Measurements from ENCODE around the gene YWHAQ. TPM values are rescaled to one million over a fixed set of nuclear protein-coding genes. Genes with fewer than 3 reads are reported as not detected.

The YWHAQ gene
- total RNA-seq, 1 donor from 2014 or later = 311 TPM

GRCh38 chr2:9663008-9663879 lies 32.4 kb upstream of the YWHAQ start:
- DNase-seq (ENCODE audit: low spot score) = no peak
- Mint-ChIP-seq H3K27ac (no peak overlapping the region), H3K9me3 (no peaks in the 10 kb centered on the region), H3K4me3 (no peak overlapping the region), H3K36me3 (ENCODE audit: low read depth) (no peaks in the 10 kb centered on the region), H3K27me3 (ENCODE audit: insufficient read depth) (peaks cover 10% of the 10 kb centered on the region), H3K4me1 (ENCODE audit: low read depth) (peaks cover 20% of the 10 kb centered on the region)
- intact Hi-C loops (cut with micrococcal nuclease) = no loop called here

DNA sequence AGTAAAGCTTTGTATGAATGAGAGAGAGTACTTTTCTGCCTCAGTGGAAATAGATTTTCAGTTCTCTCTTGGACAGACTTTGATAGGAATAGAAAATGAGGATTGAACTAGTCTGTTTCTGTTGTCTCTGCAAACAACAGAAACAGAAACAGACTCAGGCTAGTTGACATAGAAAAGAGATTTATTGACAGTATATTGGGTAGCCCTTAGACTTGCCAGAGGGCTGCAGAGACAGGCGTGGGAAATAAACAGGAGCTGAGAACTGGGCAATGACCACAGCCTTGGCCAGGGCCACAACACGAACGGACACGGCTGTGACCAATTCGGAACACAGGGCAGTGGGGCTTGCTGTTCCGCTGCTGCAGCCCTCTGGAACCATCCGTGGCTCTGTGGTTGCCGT lies 30.5 kb upstream of the YWHAQ start:
- Mint-ChIP-seq H3K4me1 (ENCODE audit: low read depth) (peaks cover 40% of the 10 kb centered on the region), H3K36me3 (ENCODE audit: low read depth) (no peaks in the 10 kb centered on the region), H3K9me3 (no peaks in the 10 kb centered on the region), H3K27ac (peak overlapping the region; percentile 50), H3K4me3 (no peak overlapping the region), H3K27me3 (ENCODE audit: insufficient read depth) (peaks cover 5% of the 10 kb centered on the region)
- DNase-seq (ENCODE audit: low spot score) = no peak
- intact Hi-C loops (cut with micrococcal nuclease) = no loop called here

DNA sequence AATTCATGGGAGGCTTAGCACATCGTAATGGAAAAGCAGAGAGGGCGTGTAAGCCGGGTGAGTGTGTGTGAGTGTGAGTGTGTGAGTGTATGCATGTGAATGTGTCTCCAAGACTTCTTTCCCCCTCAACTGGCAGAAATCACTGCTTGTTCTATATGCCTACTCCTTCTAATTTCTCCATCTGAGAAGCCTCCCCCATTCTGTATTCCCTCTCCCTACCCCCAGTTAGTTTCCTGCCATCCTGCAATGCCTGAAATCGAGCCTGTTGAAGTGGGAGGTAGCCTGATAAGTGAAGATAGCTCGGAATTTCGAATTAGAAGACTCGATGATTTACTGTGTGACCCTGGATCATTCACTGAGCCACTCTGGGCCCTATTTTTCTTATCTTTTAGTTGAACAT lies 30.0 kb upstream of the YWHAQ start:
- no peak for DNase-seq (ENCODE audit: low spot score)
- no peak overlapping the region for H3K4me3 Mint-ChIP-seq
- H3K27me3 Mint-ChIP-seq (ENCODE audit: insufficient read depth) = peaks cover 5% of the 10 kb centered on the region
- no peak overlapping the region for H3K27ac Mint-ChIP-seq
- H3K9me3 Mint-ChIP-seq = no peaks in the 10 kb centered on the region
- intact Hi-C loops (cut with micrococcal nuclease) = no loop called here
- H3K36me3 Mint-ChIP-seq (ENCODE audit: low read depth) = no peaks in the 10 kb centered on the region
- peaks cover 45% of the 10 kb centered on the region for H3K4me1 Mint-ChIP-seq (ENCODE audit: low read depth)

DNA sequence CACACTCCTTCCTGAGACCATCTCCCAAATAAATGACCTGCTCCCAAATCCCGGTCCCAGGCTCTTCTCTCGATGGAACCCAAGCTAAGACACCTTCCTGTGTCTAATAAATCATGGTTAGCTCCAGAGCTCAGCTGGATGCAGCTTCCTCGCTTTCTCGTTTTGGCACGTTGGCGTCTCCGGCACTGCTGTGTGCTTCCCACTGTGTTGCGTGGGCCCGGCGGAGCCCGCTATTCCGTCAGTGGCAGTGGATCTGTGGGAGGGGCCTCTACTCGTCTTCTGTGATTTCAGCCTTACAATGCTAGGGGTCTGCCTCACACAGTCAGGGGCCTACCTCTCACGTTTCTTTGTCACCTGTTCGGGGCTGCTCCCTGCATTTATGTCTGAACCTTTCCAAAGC lies 29.4 kb upstream of the YWHAQ start:
- no peaks in the 10 kb centered on the region for H3K9me3 Mint-ChIP-seq
- peaks cover 51% of the 10 kb centered on the region for H3K4me1 Mint-ChIP-seq (ENCODE audit: low read depth)
- intact Hi-C loops (cut with micrococcal nuclease) = no loop called here

GRCh38 chr2:9658972-9659371 lies 28.2 kb upstream of the YWHAQ start:
- H3K4me1 Mint-ChIP-seq (ENCODE audit: low read depth) = peaks cover 58% of the 10 kb centered on the region
- no peak overlapping the region for H3K4me3 Mint-ChIP-seq
- DNase-seq (ENCODE audit: low spot score) = no peak
- no peaks in the 10 kb centered on the region for H3K36me3 Mint-ChIP-seq (ENCODE audit: low read depth)
- intact Hi-C loops (cut with micrococcal nuclease) = loop anchor here (5.0 to 10.0 kb wide), 2 partner anchors 316 to 463 kb away; partner anchors contain the start of gene RRM2
- H3K27me3 Mint-ChIP-seq (ENCODE audit: insufficient read depth) = no peaks in the 10 kb centered on the region
- H3K27ac Mint-ChIP-seq = no peak overlapping the region
- no peaks in the 10 kb centered on the region for H3K9me3 Mint-ChIP-seq

More for the DNA sequence above, 29.4 kb upstream of the YWHAQ start:
- H3K27me3 Mint-ChIP-seq (ENCODE audit: insufficient read depth) = peaks cover 5% of the 10 kb centered on the region
- DNase-seq (ENCODE audit: low spot score) = no peak
- no peak overlapping the region for H3K4me3 Mint-ChIP-seq
- H3K36me3 Mint-ChIP-seq (ENCODE audit: low read depth) = no peaks in the 10 kb centered on the region
- H3K27ac Mint-ChIP-seq = no peak overlapping the region

GRCh38 chr2:9657731-9658130 lies 26.9 kb upstream of the YWHAQ start:
- intact Hi-C loops (cut with micrococcal nuclease) = loop anchor here (2.0 to 10.0 kb wide), 3 partner anchors 23 to 465 kb away; partner anchors contain the start of gene RRM2
- H3K4me1 Mint-ChIP-seq (ENCODE audit: low read depth) = peaks cover 51% of the 10 kb centered on the region
- H3K4me3 Mint-ChIP-seq = no peak overlapping the region
- DNase-seq (ENCODE audit: low spot score) = no peak
- no peak overlapping the region for H3K27ac Mint-ChIP-seq
- H3K36me3 Mint-ChIP-seq (ENCODE audit: low read depth) = no peaks in the 10 kb centered on the region
- no peaks in the 10 kb centered on the region for H3K27me3 Mint-ChIP-seq (ENCODE audit: insufficient read depth)
- no peaks in the 10 kb centered on the region for H3K9me3 Mint-ChIP-seq

GRCh38 chr2:9657083-9657482 lies 26.3 kb upstream of the YWHAQ start:
- DNase-seq (ENCODE audit: low spot score) = no peak
- Mint-ChIP-seq H3K36me3 (ENCODE audit: low read depth) (peaks cover 2% of the 10 kb centered on the region), H3K4me1 (ENCODE audit: low read depth) (peaks cover 48% of the 10 kb centered on the region), H3K27me3 (ENCODE audit: insufficient read depth) (peaks cover 3% of the 10 kb centered on the region), H3K4me3 (no peak overlapping the region), H3K27ac (no peak overlapping the region), H3K9me3 (no peaks in the 10 kb centered on the region)
- intact Hi-C loops (cut with micrococcal nuclease) = loop anchor here (2.0 to 10.0 kb wide), 3 partner anchors 24 to 465 kb away; partner anchors contain the start of gene RRM2

GRCh38 chr2:9656270-9656766 lies 25.5 kb upstream of the YWHAQ start:
- Mint-ChIP-seq H3K27ac (peak overlapping the region; percentile 91), H3K9me3 (no peaks in the 10 kb centered on the region), H3K4me1 (ENCODE audit: low read depth) (peaks cover 48% of the 10 kb centered on the region), H3K36me3 (ENCODE audit: low read depth) (peaks cover 2% of the 10 kb centered on the region), H3K27me3 (ENCODE audit: insufficient read depth) (peaks cover 3% of the 10 kb centered on the region), H3K4me3 (peak overlapping the region; percentile 35)
- intact Hi-C loops (cut with micrococcal nuclease) = loop anchor here (1.0 to 10.0 kb wide), 8 partner anchors 24 to 466 kb away; partner anchors contain the start of gene RRM2
- DNase-seq (ENCODE audit: low spot score) = peak; percentile 71

GRCh38 chr2:9655441-9656269 lies 24.9 kb upstream of the YWHAQ start:
- H3K4me1 Mint-ChIP-seq (ENCODE audit: low read depth) = peaks cover 51% of the 10 kb centered on the region
- intact Hi-C loops (cut with micrococcal nuclease) = loop anchor here (1.0 to 10.0 kb wide), 15 partner anchors 14 to 975 kb away; partner anchors contain the start of gene RRM2
- H3K9me3 Mint-ChIP-seq = no peaks in the 10 kb centered on the region
- peaks cover 3% of the 10 kb centered on the region for H3K27me3 Mint-ChIP-seq (ENCODE audit: insufficient read depth)
- peak overlapping the region; percentile 35 for H3K4me3 Mint-ChIP-seq
- peaks cover 2% of the 10 kb centered on the region for H3K36me3 Mint-ChIP-seq (ENCODE audit: low read depth)
- H3K27ac Mint-ChIP-seq = peak overlapping the region; percentile 91
- peak; percentile 64 for DNase-seq (ENCODE audit: low spot score)

DNA sequence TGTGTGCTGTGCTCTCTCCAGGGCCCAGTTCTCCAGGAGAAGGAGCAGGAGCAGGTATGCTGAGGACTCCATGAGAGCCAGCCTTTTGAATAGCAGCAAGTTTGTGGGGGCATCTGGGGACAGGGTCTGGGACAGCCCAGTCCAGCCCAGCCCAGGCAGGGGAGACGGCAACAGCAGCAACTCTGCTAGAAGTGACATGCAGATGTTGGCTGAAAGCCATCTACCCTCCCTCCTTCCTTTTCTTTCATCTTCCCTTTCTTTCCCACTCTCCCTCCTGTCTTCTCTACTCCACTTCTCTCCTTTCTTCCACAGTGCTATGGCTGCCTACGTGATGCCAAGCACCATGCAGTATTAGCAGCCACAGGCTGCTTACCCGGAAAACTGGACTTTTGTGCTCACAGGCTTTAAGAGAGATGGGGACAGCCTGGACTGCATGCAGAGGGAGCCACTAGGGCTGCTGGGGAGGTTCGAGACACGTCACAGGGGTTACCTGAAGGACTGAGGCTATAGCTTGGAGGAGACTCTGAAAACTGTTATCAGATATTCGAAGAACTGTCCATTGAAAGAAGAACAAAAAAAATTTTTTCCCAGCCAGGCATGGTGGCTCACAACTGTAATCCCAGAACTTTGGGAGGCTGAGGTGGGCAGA lies 23.8 kb upstream of the YWHAQ start:
- Mint-ChIP-seq H3K9me3 (no peaks in the 10 kb centered on the region), H3K27ac (peak overlapping the region; percentile 57), H3K4me1 (ENCODE audit: low read depth) (peaks cover 59% of the 10 kb centered on the region), H3K27me3 (ENCODE audit: insufficient read depth) (peaks cover 3% of the 10 kb centered on the region), H3K36me3 (ENCODE audit: low read depth) (peaks cover 2% of the 10 kb centered on the region), H3K4me3 (peak overlapping the region; percentile 30)
- no peak for DNase-seq (ENCODE audit: low spot score)
- intact Hi-C loops (cut with micrococcal nuclease) = loop anchor here (1.0 to 10.0 kb wide), 9 partner anchors 13 to 974 kb away; partner anchors contain the start of gene RRM2

DNA sequence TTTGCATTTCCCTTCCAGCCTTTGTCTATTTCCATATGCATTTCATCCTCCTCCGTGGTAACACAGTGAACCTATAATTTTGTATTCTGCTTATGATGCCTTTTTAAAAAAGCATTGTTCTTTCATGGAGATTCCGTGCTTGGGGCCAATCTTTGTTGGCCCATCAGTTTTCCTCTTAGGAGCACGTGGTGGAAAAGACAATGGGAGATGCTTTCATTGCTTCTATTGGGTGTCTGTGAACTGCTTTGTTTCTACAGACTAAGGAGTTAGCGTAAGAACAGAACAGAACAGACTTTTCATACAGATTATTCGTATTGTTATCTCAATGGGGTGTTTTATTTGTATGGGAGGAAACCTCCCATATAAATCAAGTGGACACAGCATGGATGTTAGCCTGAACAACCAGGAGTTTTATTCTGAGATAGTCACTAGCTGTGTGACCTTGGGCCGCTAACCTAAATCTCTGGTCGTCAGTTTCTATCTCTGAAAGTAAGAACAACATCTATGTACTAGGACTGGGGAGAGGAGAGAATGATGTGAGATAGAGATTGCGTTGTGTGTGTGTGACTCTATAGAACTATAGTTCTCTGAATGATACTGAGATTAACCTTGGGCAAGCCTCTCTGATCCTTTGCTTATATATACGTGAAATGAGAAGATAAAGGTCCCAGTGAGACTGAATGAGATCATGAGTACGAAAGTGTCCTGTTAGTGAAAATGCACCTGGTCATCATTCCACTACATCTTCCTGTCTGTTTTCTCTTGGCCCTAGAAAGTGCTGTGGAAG lies 22.9 kb upstream of the YWHAQ start:
- Mint-ChIP-seq H3K27ac (no peak overlapping the region), H3K9me3 (no peaks in the 10 kb centered on the region), H3K4me3 (no peak overlapping the region), H3K4me1 (ENCODE audit: low read depth) (peaks cover 65% of the 10 kb centered on the region), H3K36me3 (ENCODE audit: low read depth) (peaks cover 2% of the 10 kb centered on the region), H3K27me3 (ENCODE audit: insufficient read depth) (peaks cover 3% of the 10 kb centered on the region)
- intact Hi-C loops (cut with micrococcal nuclease) = loop anchor here (2.0 to 10.0 kb wide), 2 partner anchors 321 to 973 kb away; no protein-coding TSS in a partner anchor
- DNase-seq (ENCODE audit: low spot score) = no peak
